Large intestine (tissue), 3 donors: ENCODE data around the gene PTPN7. TPM values are rescaled to one million over a fixed set of nuclear protein-coding genes. Genes with fewer than 3 reads are reported as not detected.

Experiments used
- DNase-seq, 2 donors: peaks; one replicate each; pipeline versions ENCODE4 v3.0.0 to v3.0.0-alpha.2; 2013
- H3K27ac ChIP-seq: one replicate; pipeline ENCODE4 v1.5.1; 2013; ENCODE audit warnings: low read length
- H3K27me3 ChIP-seq: 2 replicates; pipeline ENCODE4 v1.6.1; 2013; ENCODE audit warnings: low read length; ENCODE audit not compliant: control insufficient read depth, insufficient read depth
- H3K36me3 ChIP-seq: 2 replicates; pipeline ENCODE4 v1.6.1; 2013; ENCODE audit warnings: low read length; ENCODE audit not compliant: control insufficient read depth, insufficient read depth
- H3K4me1 ChIP-seq: one replicate; pipeline ENCODE4 v1.6.1; 2013; ENCODE audit warnings: low read length; ENCODE audit not compliant: control insufficient read depth, insufficient read depth
- H3K4me3 ChIP-seq: one replicate; pipeline ENCODE4 v1.5.1; 2013; ENCODE audit warnings: low read length
- H3K9me3 ChIP-seq: one replicate; pipeline ENCODE4 v1.6.1; 2013; ENCODE audit warnings: mild to moderate bottlenecking, low read depth, low read length, moderate library complexity; ENCODE audit not compliant: control insufficient read depth
- WGBS: methylation state at CpG from one replicate; pipeline ENCODE4 v1.1.5; 2013; ENCODE audit warnings: low lambda C conversion rate; ENCODE audit not compliant: insufficient coverage; 5-methylcytosine and 5-hydroxymethylcytosine counted together
- polyA plus RNA-seq: library from polyadenylated mRNA; unstranded; fragments of 120-200 nt; gene quantifications from one replicate; pipeline ENCODE4 v1.2.1, GENCODE V29; 2013

The PTPN7 gene
- polyA plus RNA-seq, 1 donor: 4.4 TPM

DNA sequence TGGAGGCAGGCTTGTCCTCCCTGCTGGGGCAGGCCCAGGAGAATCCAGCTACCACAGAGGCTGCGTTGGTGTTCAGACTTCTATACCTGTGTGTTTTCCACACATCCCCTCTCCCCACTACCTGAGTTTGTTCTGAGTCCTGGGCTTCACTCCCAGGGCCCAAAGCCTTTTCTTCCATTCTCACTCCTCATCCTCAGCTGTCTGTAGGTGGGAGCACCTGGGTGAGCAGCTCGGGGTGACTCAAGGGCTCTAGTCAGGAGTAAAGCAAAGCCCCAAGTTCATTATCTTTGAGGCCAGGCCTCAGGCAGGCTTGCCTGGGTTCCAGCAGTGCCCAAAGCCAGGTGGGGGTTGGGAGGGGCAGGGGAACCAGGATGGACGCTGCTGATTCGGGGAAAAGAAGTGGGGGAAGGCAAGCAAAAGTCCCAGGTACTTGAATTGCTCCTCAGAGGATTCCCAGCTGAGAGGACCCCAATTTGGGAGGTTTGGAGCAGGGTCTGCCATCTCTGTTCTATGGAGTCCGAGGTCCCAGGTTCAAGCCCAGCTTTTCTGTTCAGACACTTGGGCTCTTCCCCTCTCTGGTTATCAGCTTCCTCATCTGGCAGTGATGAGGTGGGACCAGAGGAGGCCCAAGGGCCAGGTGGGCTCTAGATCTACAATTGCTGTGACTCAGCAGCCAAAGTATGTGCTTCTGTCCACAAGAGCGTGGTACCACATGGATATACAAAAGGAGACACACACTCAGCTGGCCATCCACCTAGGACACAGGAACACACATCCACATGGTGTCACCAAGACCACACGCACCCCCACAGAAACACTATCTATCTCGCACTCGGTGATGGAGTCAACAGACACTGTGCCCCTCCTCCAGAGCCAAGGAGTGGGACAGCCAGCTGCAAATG is 5.8 kb upstream of the PTPN7 start:
- Histone ChIP-seq H3K4me3 (no peak overlapping the region), H3K27ac (no peak overlapping the region), H3K9me3 (no peaks in the 10 kb centered on the region), H3K27me3 (no peaks in the 10 kb centered on the region), H3K4me1 (peaks cover 9% of the 10 kb centered on the region), H3K36me3 (no peaks in the 10 kb centered on the region)
- no peak for DNase-seq
- no CpG with 5 or more reads among the region's 9 CpGs for WGBS

DNA sequence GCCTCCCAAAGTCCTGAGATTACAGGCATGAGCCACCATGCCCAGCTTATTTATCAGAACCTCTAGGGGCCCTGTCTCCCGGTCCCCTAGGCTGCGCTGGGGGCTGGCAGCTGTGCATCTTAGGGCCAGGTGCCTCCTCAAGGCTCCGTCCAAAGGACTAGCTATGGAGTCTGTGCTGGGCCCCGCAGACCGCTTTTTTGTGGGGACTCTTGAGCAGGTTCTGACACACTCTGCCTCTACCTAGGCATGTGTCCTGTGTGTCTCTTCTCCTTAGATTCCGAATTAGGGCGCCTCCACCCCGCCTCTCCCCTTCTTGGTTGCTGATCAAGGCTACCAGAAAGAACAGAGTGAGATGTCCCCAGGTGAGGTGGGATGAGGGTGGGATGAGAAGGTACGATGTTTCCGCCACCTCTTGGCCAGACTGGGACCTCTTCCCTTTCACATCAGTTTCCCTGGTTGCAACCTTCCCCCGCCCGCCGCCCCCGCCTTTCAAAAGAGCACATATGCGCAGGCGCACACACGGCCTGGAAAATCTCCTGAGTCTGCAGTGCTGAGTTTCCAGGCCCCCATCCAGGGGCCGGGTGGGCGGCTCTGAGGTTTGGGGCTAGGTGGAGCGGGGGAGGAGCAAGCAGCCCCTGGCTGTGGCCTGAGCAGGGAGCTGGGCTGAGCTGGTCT is 5.0 kb upstream of the PTPN7 start:
- DNase-seq: no peak
- no peaks in the 10 kb centered on the region for H3K36me3 ChIP-seq

DNA sequence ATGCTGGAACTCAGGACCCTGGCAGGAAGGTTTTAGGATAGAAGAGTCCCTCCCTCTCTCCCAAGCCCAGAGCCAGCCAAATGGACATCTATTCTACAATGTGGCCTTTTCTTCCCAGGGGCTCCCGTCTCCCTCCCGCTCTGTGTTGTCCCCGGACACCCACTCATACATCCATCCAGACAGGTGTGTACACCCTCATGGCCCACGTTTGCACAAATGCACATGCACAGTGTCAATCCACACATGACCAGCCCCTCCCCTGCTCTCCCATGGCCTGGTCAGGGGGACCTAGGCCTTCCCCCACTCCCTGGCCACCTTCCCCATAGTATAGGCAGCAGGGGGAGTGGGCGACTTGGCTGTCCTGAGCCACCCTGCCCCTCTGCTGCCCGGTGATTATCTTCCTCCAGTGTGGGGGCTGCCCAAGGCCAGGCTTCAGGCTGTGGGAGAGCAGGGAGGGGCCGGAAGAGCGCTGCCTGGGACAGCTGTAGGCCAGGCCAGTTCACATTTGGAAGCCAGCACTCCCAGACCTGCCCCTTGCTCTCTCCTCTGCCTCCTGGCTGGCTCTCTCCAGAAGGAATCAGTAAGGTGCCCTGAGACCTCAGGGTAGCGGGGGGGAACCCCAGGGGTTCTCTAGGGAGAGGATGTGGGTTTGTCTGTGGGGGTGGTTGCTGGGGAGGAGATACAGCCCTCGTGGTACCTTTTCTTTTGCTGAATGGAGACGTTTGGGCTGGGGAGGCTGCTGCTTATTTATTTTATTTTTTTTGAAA is 4.1 kb upstream of the PTPN7 start:
- Histone ChIP-seq H3K4me1 (peaks cover 9% of the 10 kb centered on the region), H3K27ac (no peak overlapping the region), H3K27me3 (no peaks in the 10 kb centered on the region), H3K9me3 (no peaks in the 10 kb centered on the region), H3K4me3 (no peak overlapping the region), H3K36me3 (no peaks in the 10 kb centered on the region)
- WGBS: no CpG with 5 or more reads among the region's 11 CpGs
- no peak for DNase-seq

More for the DNA sequence above, 5.0 kb upstream of the PTPN7 start:
- H3K9me3 ChIP-seq: no peaks in the 10 kb centered on the region
- H3K27ac ChIP-seq: no peak overlapping the region
- peaks cover 9% of the 10 kb centered on the region for H3K4me1 ChIP-seq
- no CpG with 5 or more reads among the region's 20 CpGs for WGBS
- no peaks in the 10 kb centered on the region for H3K27me3 ChIP-seq
- H3K4me3 ChIP-seq: no peak overlapping the region

DNA sequence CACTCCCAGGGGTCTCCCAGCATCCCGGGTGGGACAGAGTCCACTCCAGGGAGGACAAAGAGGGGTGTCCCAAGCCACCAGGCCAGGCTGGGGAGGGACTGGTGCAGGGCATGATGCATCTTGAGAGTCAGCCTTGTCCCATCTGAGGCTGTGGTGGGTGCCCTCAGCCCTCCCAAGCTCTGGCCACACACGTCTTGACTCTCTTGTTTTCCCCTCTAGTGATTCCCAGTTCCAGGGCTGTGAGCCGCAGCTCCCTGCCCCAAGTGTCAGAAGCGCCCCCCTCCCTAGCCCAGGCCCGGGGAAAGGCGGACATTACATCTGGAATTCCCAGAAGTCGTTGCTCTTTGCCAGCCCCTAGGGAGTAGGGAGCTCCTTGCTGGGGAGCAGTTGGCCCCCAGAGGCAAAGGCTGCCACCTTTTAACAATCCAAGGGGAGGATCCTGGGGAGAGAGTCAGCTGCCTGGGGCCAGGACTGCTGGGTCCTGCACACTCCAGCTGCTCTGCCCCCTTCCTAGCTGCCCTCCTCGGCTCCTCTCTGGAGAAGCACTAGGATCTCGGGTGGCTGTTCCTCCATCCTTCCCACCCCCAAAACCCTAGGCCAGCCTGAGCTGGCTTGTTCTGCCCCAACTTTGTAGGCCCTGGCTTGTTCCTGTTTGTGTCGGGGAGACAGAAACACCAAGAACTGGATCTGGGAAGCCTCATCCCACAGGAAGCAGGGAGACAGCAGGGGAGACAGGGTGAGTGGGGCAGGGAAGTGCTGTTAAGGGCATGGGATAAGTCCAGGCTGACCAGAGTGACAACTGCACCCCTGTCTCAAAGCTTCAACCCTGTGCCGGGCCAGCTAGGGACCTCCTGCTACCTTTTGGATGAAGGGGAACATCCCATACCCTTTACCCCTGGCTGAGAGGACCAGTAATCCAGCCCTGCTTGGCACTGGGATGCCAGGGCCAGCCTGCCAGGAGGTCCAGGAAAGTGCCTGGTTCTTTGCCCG is 3.2 kb upstream of the PTPN7 start:
- Histone ChIP-seq H3K9me3 (no peaks in the 10 kb centered on the region), H3K4me3 (no peak overlapping the region), H3K27ac (no peak overlapping the region), H3K4me1 (peaks cover 9% of the 10 kb centered on the region), H3K27me3 (no peaks in the 10 kb centered on the region), H3K36me3 (no peaks in the 10 kb centered on the region)
- DNase-seq: no peak
- no CpG with 5 or more reads among the region's 12 CpGs for WGBS

DNA sequence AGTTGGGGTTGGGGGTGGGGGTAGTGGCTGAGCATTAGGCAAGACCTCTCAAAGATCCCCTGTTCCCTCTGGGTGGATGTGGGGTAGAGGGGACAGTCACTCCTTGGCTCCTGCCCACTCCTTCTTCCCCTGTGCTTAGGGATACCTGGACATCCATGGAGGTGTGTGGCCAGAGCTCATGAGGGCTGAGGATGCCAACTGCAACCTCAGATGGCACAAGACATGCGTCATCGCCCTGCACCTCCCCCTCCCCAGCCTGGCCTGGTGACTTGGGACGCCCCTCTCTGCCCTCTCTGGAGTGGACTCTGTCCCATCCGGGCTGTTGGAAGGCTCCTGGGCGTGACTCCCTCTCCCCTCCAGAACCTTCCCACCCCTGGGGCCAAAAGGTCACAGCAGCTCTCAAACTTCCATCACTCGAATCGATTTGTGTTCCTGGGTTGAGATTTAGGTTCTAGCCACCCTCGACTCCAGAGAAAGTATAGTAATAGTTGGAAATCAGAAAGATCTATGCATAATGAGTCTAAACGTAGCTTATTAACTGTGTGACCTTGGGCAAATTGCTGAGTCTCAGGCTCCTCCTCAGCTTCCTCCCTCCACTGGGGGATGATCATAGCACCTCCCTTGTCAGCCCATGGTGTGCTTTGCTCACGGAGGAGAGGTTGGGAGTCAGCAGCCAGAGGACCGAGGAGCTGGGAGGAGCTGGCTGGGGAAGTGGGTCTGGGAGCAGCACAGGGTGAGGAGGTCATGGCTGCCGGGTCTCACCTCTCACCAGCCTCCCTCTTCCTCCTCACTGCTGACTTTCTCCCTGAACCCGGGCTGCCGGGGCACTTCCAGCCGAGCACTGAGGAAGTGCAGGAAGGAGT is 2.2 kb upstream of the PTPN7 start:
- Histone ChIP-seq H3K27ac (no peak overlapping the region), H3K9me3 (no peaks in the 10 kb centered on the region), H3K36me3 (no peaks in the 10 kb centered on the region), H3K27me3 (no peaks in the 10 kb centered on the region), H3K4me1 (peaks cover 9% of the 10 kb centered on the region), H3K4me3 (no peak overlapping the region)
- peak in 1 of 2 donors; percentile 29 for DNase-seq
- no CpG with 5 or more reads among the region's 15 CpGs for WGBS

DNA sequence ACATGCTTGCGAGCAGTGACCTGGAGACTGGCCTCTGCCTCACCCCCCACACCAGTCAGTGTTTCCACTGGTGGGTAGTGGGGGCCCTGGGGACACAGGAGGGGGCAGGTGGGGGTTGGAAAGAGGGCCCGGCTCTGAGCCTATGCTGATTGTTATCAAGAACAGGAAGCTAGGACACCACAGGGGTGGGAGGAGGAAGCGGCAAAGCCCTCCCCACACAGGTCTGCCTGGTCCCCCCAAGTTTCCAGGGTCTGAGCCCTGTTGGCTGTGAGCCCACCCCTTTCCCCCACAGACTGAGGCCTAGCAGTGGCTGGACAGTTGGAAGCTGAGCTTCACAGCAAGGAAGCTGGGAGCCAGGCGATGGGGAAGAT is 1.6 kb upstream of the PTPN7 start:
- no peak for DNase-seq

GRCh38 chr1:202161151-202162046 is 997 bp upstream of the PTPN7 start:
- 100% methylated on average over 1 of the region's 22 CpGs for WGBS
- no peak overlapping the region for H3K4me3 ChIP-seq
- no peaks in the 10 kb centered on the region for H3K27me3 ChIP-seq
- DNase-seq: no peak
- peaks cover 9% of the 10 kb centered on the region for H3K4me1 ChIP-seq
- no peaks in the 10 kb centered on the region for H3K36me3 ChIP-seq
- no peaks in the 10 kb centered on the region for H3K9me3 ChIP-seq
- H3K27ac ChIP-seq: no peak overlapping the region

More for the DNA sequence above, 1.6 kb upstream of the PTPN7 start:
- Histone ChIP-seq H3K27me3 (no peaks in the 10 kb centered on the region), H3K27ac (no peak overlapping the region), H3K9me3 (no peaks in the 10 kb centered on the region), H3K36me3 (no peaks in the 10 kb centered on the region), H3K4me1 (peaks cover 9% of the 10 kb centered on the region), H3K4me3 (no peak overlapping the region)
- no CpG with 5 or more reads among the region's 4 CpGs for WGBS

DNA sequence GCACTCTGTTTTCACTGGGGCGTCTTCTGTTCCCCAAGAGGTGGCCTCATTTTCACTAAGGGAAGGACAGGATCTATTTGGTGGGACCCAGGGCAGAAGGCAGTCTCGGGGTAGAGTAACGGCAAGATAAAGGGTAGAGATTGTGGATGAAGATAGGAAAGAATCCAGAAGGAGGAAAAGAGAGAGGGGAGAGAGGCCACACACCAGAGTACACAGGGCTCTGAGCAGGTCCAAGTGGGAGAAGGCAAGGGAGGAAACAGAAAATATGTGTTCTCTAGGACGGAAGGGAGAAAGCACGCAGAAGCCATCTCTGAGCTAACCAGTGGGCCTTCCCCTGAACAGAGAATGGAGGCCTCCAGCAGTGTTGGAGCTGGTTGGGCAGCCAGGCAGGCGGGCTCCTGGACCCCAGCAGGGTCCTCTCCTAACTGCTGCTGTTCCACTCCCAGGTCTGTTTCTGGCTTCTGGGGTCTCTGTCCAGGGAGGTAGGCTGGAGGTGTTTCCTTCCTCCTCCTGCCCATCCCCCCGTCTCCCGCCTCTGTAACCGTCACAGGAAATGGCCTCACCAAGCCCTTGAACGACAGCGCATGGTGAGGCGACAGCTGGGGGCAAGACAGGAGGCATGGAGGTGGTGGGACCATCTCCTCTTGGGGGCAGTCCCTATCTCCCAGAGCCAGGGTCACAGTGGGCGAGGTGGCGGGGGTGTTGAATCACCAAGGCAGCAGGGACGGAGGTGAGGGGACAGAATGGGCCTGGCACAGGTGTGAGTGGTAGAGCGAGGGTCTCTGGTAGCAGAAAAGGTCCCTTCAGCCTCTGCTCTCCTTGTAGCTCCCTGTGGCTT is 649 bp downstream of the PTPN7 start:
- Histone ChIP-seq H3K36me3 (no peaks in the 10 kb centered on the region), H3K9me3 (no peaks in the 10 kb centered on the region), H3K27ac (no peak overlapping the region), H3K27me3 (no peaks in the 10 kb centered on the region), H3K4me1 (peaks cover 9% of the 10 kb centered on the region), H3K4me3 (peak overlapping the region; percentile 1)
- 80% methylated on average over 3 of the region's 16 CpGs for WGBS
- no peak for DNase-seq
